GM21723 (cell line): ENCODE measurements around the gene ADSS2.
A peak's percentile ranks its signal among the peaks of the same experiment; 100 is the strongest.
"Not testable (repeated sequence)": the region's sequence is repeated elsewhere in the genome, so short reads cannot be mapped to it uniquely, and the experiment has no call there.

Experiments used
- ATAC-seq: cut with Tn5 transposase; IDR thresholded peaks from one replicate; pipeline ENCODE4 v1.9.1; 2021; ENCODE audit warnings: mild to moderate bottlenecking, moderate library complexity; ENCODE audit not compliant: unreplicated experiment

The ADSS2 gene

GRCh38 chr1:244400974-244401373 is 50.7 kb downstream of the ADSS2 start:
- ATAC-seq = no peak

- no peak for ATAC-seq
These were observed 54.6 kb downstream of the ADSS2 start for GRCh38 chr1:244397131-244397530.

- no peak for ATAC-seq
These were observed 55.7 kb downstream of the ADSS2 start for GRCh38 chr1:244395965-244396364.

DNA sequence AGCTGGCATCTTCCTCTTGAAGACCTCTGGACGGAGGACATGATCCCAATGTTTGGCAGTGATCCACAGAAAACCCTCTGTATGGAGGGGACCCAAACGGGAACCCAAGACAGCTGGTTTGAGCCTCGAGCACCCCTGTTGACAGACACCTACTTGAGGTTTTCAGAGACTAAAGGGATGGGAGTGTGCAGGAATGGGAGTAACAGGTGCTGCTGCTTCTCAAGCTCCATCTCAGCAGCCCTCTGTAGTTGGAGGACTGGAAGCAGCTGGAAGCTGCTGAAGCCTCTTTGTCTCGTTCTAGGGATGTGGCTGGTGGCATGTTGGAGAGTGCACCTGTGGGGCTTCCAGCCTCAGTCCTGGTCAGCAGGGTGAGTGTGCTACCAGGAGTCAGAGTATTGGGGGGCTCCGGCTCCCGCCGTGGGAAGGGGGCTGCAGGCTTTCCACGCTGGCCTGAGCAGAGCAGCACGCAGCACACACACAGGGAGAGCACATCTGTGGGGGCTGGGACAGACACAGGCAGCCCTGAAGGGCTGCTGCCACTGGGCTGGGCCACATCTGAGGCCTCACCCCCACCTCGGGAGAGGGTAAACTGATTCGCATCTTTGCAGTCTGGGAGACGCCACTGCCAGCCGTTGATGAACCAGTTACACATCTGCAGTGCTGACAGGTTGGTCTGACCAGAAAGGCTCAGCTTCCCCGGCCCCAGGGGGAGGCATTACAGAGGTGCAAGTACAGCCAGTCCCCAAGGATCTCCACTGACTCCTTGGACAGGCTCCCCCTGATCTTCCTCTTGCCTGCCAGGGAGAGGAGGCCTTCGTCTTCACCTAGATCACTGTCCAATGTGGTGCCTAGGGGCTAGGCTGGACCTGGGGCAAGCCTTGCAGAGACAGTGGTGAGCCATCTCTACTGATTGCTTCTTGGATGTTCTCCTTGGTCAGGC is 56.6 kb downstream of the ADSS2 start:
- no peak for ATAC-seq

- no peak for ATAC-seq
These were observed 57.4 kb downstream of the ADSS2 start for GRCh38 chr1:244394346-244394745.

GRCh38 chr1:244393604-244394176 is 58.0 kb downstream of the ADSS2 start:
- no peak for ATAC-seq

GRCh38 chr1:244391761-244392160 is 59.9 kb downstream of the ADSS2 start:
- ATAC-seq = no peak

DNA sequence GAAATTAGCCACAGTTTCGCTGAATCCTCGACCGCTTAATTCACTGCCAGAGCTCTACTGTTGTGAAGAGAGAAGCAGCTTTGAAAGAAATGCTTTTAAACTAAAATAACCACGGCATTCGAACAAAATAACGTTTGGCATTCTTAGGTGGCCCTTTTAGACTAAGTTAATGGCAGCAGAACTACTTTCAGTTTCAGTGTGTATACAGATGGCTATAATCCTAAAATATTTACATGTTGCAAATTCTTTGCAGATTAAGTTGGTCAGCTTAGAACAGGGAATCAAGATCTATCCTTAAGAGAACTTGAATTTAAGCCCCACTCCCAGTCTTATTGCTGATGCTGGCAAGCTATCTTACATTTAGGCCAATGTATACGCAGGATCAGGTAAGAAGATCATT is 62.7 kb downstream of the ADSS2 start:
- ATAC-seq = no peak

DNA sequence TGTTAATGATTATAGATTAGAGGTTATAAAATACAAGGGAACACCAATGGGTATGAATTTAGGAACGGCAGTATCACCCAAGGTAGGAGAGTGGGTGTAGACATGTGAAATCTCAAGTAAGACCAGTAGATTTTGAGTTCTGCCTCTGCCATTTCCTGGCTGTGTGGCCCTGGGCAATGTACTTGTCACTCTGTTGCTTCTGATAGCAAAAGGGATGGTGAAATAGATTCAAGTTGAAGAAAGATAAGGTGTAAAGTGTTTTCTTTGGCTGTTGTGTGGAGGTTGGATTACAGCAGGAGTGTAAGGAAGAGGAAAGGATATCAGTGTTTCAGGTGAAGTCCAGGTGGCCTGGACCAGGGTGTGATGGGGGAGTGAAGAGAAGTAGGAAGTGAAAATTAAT is 64.3 kb downstream of the ADSS2 start:
- no peak for ATAC-seq

- no peak for ATAC-seq
These were observed 65.1 kb downstream of the ADSS2 start for GRCh38 chr1:244386595-244386994.

DNA sequence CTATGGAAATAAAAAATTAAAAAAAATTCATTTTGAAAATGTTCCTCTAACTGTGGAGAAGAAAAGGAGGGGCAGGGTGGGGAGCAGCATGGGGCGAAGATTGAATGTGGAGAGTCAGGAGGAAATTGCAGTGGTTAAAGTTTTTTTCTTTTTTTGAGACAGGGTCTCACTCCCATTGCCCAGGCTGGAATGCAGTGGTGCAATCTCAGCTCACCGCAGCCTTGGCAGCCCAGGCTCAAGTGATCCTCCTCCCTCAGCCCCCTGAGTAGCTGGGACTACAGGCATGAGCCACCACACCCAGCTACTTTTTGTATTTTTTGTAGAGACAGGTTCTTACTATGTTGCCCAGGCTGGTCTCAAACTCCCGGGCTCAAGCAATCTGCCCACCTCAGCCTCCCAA is 67.6 kb downstream of the ADSS2 start:
- no peak for ATAC-seq

- no peak for ATAC-seq
These were observed 68.3 kb downstream of the ADSS2 start for GRCh38 chr1:244383278-244383884.

GRCh38 chr1:244381878-244382565 is 69.7 kb downstream of the ADSS2 start:
- no peak for ATAC-seq

GRCh38 chr1:244376126-244376525 is 75.6 kb downstream of the ADSS2 start:
- no peak for ATAC-seq

GRCh38 chr1:244375051-244375450 is 76.7 kb downstream of the ADSS2 start:
- ATAC-seq = no peak

DNA sequence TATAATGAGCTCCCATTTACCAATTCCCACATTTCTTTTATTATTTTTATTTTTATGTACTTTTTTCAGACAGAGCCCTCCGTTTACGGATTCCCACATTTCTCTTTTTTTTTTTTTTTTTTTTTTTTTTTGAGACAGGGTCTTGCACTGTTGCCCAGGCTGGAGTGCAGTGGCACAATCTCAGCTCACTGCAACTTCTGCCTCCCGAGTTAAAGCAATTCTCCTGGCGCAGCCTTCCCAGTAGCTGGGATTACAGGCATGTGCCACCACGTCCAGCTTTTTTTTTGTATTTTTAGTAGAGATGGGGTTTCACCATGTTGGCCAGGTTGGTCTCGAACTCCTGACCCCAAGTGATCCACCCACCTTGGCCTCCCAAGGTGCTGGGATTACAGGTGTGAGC is 77.2 kb downstream of the ADSS2 start:
- not testable (repeated sequence) for ATAC-seq

GRCh38 chr1:244371242-244372141 is 80.2 kb downstream of the ADSS2 start:
- ATAC-seq = peak; percentile 68

DNA sequence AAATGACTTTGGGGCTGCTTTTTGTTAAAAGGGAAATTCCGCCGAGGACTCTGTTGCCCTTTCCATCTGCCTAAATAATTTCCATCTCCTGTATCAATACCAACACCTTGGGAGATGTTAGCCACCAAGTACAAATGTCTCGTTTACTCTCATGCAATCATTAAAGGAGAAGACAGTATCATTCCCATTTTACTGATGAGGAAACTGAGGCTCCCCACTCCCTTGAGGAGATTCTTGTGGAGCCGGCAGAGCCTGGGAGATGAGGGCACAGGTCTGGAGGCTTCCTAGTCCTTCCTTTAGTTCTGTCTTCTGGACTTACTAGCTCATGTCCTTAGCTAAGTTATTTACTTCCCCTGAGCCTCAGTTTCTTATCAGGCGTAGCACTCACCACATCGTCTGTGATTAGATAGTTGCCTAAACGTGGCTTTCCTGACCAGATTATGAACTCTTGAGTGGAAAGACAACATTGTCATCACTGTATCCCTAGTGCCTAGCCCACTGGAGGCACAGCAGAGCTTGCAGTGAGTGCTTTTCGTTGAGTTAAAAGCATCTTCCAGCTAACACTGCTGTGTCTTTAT is 81.6 kb downstream of the ADSS2 start:
- no peak for ATAC-seq

- no peak for ATAC-seq
These were observed 82.3 kb downstream of the ADSS2 start for GRCh38 chr1:244369256-244370057.
